GM12891 (cell line): ENCODE measurements around the gene ARHGAP15.

Experiments
- POLR2A ChIP-seq: IDR thresholded peaks from 2 replicates; pipeline ENCODE4 v1.6.1; 2011; ENCODE audit warnings: low read depth, low read length, control low read depth
- POLR2AphosphoS5 ChIP-seq: IDR thresholded peaks from 2 replicates; pipeline ENCODE4 v1.6.1; 2011; ENCODE audit warnings: low read depth, low read length, control low read depth
- TAF1 ChIP-seq: IDR thresholded peaks from 2 replicates; pipeline ENCODE4 v1.6.1; 2011; ENCODE audit warnings: low read depth, low read length, control low read depth

- TF ChIP-seq POLR2AphosphoS5, result no peak
- no peak for TF ChIP-seq POLR2A
- no peak for TF ChIP-seq TAF1
Observed at GRCh38 chr2:143121079-143121478, 8.1 kb upstream of the ARHGAP15 start.
